ENCODE measurements around the gene HOXA7. TPM values are rescaled to one million over a fixed set of nuclear protein-coding genes. Genes with fewer than 3 reads are reported as not detected.

Gene HOXA7
- total RNA-seq, 1 donor from 2014 or later = not detected

- peaks cover 89% of the 10 kb centered on the region for H3K27me3 Mint-ChIP-seq (ENCODE audit: low read depth)
- H3K4me3 Mint-ChIP-seq (ENCODE audit: low read depth) = no peak overlapping the region
- H3K4me1 Mint-ChIP-seq (ENCODE audit: low read depth) = peaks cover 14% of the 10 kb centered on the region
- no peak overlapping the region for H3K27ac Mint-ChIP-seq
- peaks cover 4% of the 10 kb centered on the region for H3K36me3 Mint-ChIP-seq (ENCODE audit: low read depth)
- no peaks in the 10 kb centered on the region for H3K9me3 Mint-ChIP-seq
- intact Hi-C loops (cut with micrococcal nuclease) = loop anchor here (5.0 to 10.0 kb wide), 2 partner anchors 1291 to 1801 kb away; partner anchors contain the start of gene TRIL
- DNase-seq (ENCODE audit: low spot score) = no peak
These were observed 2.9 kb downstream of the HOXA7 start for GRCh38 chr7:27153526-27153925.

GRCh38 chr7:27152816-27153442 is 3.5 kb downstream of the HOXA7 start:
- intact Hi-C loops (cut with micrococcal nuclease) = loop anchor here (5.0 to 10.0 kb wide), 2 partner anchors 1291 to 1802 kb away; partner anchors contain the start of gene TRIL
- peaks cover 17% of the 10 kb centered on the region for H3K4me1 Mint-ChIP-seq (ENCODE audit: low read depth)
- no peaks in the 10 kb centered on the region for H3K9me3 Mint-ChIP-seq
- no peak overlapping the region for H3K27ac Mint-ChIP-seq
- H3K36me3 Mint-ChIP-seq (ENCODE audit: low read depth) = peaks cover 4% of the 10 kb centered on the region
- no peak overlapping the region for H3K4me3 Mint-ChIP-seq (ENCODE audit: low read depth)
- no peak for DNase-seq (ENCODE audit: low spot score)
- H3K27me3 Mint-ChIP-seq (ENCODE audit: low read depth) = peaks cover 89% of the 10 kb centered on the region

GRCh38 chr7:27151931-27152815 is 4.3 kb downstream of the HOXA7 start, which contains the start of gene HOXA3:
TSS of gene HOXA3 (minus strand) at chr7:27152583. CDS start at chr7:27110640, 41,943 bp downstream.
- peaks cover 17% of the 10 kb centered on the region for H3K4me1 Mint-ChIP-seq (ENCODE audit: low read depth)
- intact Hi-C loops (cut with micrococcal nuclease) = loop anchor here (2.0 to 10.0 kb wide), 4 partner anchors 13 to 1803 kb away; partner anchors contain the start of genes HOXA9 and TRIL
- peaks cover 87% of the 10 kb centered on the region for H3K27me3 Mint-ChIP-seq (ENCODE audit: low read depth)
- no peak for DNase-seq (ENCODE audit: low spot score)
- H3K4me3 Mint-ChIP-seq (ENCODE audit: low read depth) = peak within 1 kb of the TSS; percentile 60
- H3K27ac Mint-ChIP-seq = no peak within 1 kb of the TSS
- peaks cover 4% of the 10 kb centered on the region for H3K36me3 Mint-ChIP-seq (ENCODE audit: low read depth)
- H3K9me3 Mint-ChIP-seq = no peaks in the 10 kb centered on the region

GRCh38 chr7:27151341-27151930 is 5.0 kb downstream of the HOXA7 start:
- no peak for DNase-seq (ENCODE audit: low spot score)
- no peak overlapping the region for H3K27ac Mint-ChIP-seq
- no peaks in the 10 kb centered on the region for H3K9me3 Mint-ChIP-seq
- peak overlapping the region; percentile 60 for H3K4me3 Mint-ChIP-seq (ENCODE audit: low read depth)
- intact Hi-C loops (cut with micrococcal nuclease) = loop anchor here (2.0 to 10.0 kb wide), 4 partner anchors 13 to 1803 kb away; partner anchors contain the start of genes HOXA9 and TRIL
- peaks cover 4% of the 10 kb centered on the region for H3K36me3 Mint-ChIP-seq (ENCODE audit: low read depth)
- H3K4me1 Mint-ChIP-seq (ENCODE audit: low read depth) = peaks cover 17% of the 10 kb centered on the region
- peaks cover 88% of the 10 kb centered on the region for H3K27me3 Mint-ChIP-seq (ENCODE audit: low read depth)

- H3K4me3 Mint-ChIP-seq (ENCODE audit: low read depth) = peak overlapping the region; percentile 60
- intact Hi-C loops (cut with micrococcal nuclease) = loop anchor here (2.0 to 10.0 kb wide), 4 partner anchors 14 to 1804 kb away; partner anchors contain the start of genes HOXA9 and TRIL
- peaks cover 4% of the 10 kb centered on the region for H3K36me3 Mint-ChIP-seq (ENCODE audit: low read depth)
- peak; percentile 55 for DNase-seq (ENCODE audit: low spot score)
- peaks cover 88% of the 10 kb centered on the region for H3K27me3 Mint-ChIP-seq (ENCODE audit: low read depth)
- no peak overlapping the region for H3K27ac Mint-ChIP-seq
- peaks cover 17% of the 10 kb centered on the region for H3K4me1 Mint-ChIP-seq (ENCODE audit: low read depth)
- no peaks in the 10 kb centered on the region for H3K9me3 Mint-ChIP-seq
These were observed 5.7 kb downstream of the HOXA7 start for GRCh38 chr7:27150568-27151340.

- Mint-ChIP-seq H3K4me3 (ENCODE audit: low read depth) (no peak overlapping the region), H3K9me3 (no peaks in the 10 kb centered on the region), H3K27me3 (ENCODE audit: low read depth) (peaks cover 80% of the 10 kb centered on the region), H3K4me1 (ENCODE audit: low read depth) (peaks cover 13% of the 10 kb centered on the region), H3K27ac (no peak overlapping the region), H3K36me3 (ENCODE audit: low read depth) (peaks cover 3% of the 10 kb centered on the region)
- DNase-seq (ENCODE audit: low spot score) = no peak
- intact Hi-C loops (cut with micrococcal nuclease) = loop anchor here (2.0 to 10.0 kb wide), 4 partner anchors 15 to 1805 kb away; partner anchors contain the start of genes HOXA9 and TRIL
These were observed 6.5 kb downstream of the HOXA7 start for GRCh38 chr7:27149842-27150567.

- intact Hi-C loops (cut with micrococcal nuclease) = no loop called here
- H3K9me3 Mint-ChIP-seq = no peaks in the 10 kb centered on the region
- H3K4me3 Mint-ChIP-seq (ENCODE audit: low read depth) = no peak overlapping the region
- H3K36me3 Mint-ChIP-seq (ENCODE audit: low read depth) = no peaks in the 10 kb centered on the region
- no peak overlapping the region for H3K27ac Mint-ChIP-seq
- DNase-seq (ENCODE audit: low spot score) = no peak
- peaks cover 10% of the 10 kb centered on the region for H3K4me1 Mint-ChIP-seq (ENCODE audit: low read depth)
- peaks cover 70% of the 10 kb centered on the region for H3K27me3 Mint-ChIP-seq (ENCODE audit: low read depth)
These were observed 7.5 kb downstream of the HOXA7 start for GRCh38 chr7:27148756-27149641.

- no peak for DNase-seq (ENCODE audit: low spot score)
- intact Hi-C loops (cut with micrococcal nuclease) = no loop called here
- H3K4me3 Mint-ChIP-seq (ENCODE audit: low read depth) = no peak overlapping the region
- H3K27me3 Mint-ChIP-seq (ENCODE audit: low read depth) = peaks cover 62% of the 10 kb centered on the region
- H3K27ac Mint-ChIP-seq = no peak overlapping the region
- H3K4me1 Mint-ChIP-seq (ENCODE audit: low read depth) = peaks cover 10% of the 10 kb centered on the region
- no peaks in the 10 kb centered on the region for H3K36me3 Mint-ChIP-seq (ENCODE audit: low read depth)
- no peaks in the 10 kb centered on the region for H3K9me3 Mint-ChIP-seq
These were observed 8.3 kb downstream of the HOXA7 start for GRCh38 chr7:27148031-27148755.

GRCh38 chr7:27147199-27148030 is 9.1 kb downstream of the HOXA7 start, which contains the start of gene HOXA6:
TSS of gene HOXA6 (minus strand) at chr7:27147774. CDS start at chr7:27147749, 25 bp downstream.
- Mint-ChIP-seq H3K4me1 (ENCODE audit: low read depth) (peaks cover 10% of the 10 kb centered on the region), H3K9me3 (no peaks in the 10 kb centered on the region), H3K36me3 (ENCODE audit: low read depth) (no peaks in the 10 kb centered on the region), H3K27me3 (ENCODE audit: low read depth) (peaks cover 57% of the 10 kb centered on the region), H3K4me3 (ENCODE audit: low read depth) (no peak within 1 kb of the TSS), H3K27ac (no peak within 1 kb of the TSS)
- no peak for DNase-seq (ENCODE audit: low spot score)
- intact Hi-C loops (cut with micrococcal nuclease) = no loop called here
